ENCODE data around the gene DYNLT1. TPM values are rescaled to one million over a fixed set of nuclear protein-coding genes. Genes with fewer than 3 reads are reported as not detected.

The DYNLT1 gene
- total and polyA plus RNA-seq, 9 of the 15 experiments (the other 6 are each of a cell fraction or from before 2014, with no cell fraction given), result 42.2 to 583 (median 127) TPM

DNA sequence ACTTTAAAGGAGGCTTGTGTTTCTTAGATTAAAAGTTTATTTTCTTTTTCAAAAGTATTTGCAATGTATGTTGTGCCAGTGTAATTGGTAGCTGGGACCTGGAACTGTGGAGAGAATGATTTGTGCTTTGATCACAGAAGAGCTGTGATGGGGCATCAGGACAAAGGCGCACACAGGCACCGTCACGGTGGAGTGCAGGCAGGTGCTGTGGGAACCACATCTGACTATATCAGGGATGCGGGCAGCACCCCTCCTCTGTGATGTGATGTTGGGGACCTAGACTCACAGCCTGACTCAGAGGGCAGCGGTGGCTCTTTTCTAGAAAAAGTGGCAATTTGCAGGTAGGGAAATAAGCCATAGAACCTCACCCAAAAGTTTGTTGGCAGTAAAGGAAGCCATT lies 39.8 kb upstream of the DYNLT1 start (continued):
- TF ChIP-seq, protein P1, sequence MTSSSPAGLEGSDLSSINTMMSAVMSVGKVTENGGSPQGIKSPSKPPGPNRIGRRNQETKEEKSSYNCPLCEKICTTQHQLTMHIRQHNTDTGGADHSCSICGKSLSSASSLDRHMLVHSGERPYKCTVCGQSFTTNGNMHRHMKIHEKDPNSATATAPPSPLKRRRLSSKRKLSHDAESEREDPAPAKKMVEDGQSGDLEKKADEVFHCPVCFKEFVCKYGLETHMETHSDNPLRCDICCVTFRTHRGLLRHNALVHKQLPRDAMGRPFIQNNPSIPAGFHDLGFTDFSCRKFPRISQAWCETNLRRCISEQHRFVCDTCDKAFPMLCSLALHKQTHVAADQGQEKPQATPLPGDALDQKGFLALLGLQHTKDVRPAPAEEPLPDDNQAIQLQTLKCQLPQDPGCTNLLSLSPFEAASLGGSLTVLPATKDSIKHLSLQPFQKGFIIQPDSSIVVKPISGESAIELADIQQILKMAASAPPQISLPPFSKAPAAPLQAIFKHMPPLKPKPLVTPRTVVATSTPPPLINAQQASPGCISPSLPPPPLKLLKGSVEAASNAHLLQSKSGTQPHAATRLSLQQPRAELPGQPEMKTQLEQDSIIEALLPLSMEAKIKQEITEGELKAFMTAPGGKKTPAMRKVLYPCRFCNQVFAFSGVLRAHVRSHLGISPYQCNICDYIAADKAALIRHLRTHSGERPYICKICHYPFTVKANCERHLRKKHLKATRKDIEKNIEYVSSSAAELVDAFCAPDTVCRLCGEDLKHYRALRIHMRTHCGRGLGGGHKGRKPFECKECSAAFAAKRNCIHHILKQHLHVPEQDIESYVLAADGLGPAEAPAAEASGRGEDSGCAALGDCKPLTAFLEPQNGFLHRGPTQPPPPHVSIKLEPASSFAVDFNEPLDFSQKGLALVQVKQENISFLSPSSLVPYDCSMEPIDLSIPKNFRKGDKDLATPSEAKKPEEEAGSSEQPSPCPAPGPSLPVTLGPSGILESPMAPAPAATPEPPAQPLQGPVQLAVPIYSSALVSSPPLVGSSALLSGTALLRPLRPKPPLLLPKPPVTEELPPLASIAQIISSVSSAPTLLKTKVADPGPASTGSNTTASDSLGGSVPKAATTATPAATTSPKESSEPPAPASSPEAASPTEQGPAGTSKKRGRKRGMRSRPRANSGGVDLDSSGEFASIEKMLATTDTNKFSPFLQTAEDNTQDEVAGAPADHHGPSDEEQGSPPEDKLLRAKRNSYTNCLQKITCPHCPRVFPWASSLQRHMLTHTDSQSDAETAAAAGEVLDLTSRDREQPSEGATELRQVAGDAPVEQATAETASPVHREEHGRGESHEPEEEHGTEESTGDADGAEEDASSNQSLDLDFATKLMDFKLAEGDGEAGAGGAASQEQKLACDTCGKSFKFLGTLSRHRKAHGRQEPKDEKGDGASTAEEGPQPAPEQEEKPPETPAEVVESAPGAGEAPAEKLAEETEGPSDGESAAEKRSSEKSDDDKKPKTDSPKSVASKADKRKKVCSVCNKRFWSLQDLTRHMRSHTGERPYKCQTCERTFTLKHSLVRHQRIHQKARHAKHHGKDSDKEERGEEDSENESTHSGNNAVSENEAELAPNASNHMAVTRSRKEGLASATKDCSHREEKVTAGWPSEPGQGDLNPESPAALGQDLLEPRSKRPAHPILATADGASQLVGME (CRISPR knock-in tag; IDR thresholded peaks at IDR 0.05), result no peak
- TF ChIP-seq, protein P2, sequence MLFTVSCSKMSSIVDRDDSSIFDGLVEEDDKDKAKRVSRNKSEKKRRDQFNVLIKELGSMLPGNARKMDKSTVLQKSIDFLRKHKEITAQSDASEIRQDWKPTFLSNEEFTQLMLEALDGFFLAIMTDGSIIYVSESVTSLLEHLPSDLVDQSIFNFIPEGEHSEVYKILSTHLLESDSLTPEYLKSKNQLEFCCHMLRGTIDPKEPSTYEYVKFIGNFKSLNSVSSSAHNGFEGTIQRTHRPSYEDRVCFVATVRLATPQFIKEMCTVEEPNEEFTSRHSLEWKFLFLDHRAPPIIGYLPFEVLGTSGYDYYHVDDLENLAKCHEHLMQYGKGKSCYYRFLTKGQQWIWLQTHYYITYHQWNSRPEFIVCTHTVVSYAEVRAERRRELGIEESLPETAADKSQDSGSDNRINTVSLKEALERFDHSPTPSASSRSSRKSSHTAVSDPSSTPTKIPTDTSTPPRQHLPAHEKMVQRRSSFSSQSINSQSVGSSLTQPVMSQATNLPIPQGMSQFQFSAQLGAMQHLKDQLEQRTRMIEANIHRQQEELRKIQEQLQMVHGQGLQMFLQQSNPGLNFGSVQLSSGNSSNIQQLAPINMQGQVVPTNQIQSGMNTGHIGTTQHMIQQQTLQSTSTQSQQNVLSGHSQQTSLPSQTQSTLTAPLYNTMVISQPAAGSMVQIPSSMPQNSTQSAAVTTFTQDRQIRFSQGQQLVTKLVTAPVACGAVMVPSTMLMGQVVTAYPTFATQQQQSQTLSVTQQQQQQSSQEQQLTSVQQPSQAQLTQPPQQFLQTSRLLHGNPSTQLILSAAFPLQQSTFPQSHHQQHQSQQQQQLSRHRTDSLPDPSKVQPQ (CRISPR knock-in tag; IDR thresholded peaks at IDR 0.05; ENCODE audit: borderline replicate concordance), result no peak
- no peak for TF ChIP-seq SMARCA5 (IDR thresholded peaks at IDR 0.05)
